ENCODE measurements around the gene MEIS3. TPM values are rescaled to one million over a fixed set of nuclear protein-coding genes. Genes with fewer than 3 reads are reported as not detected.
A peak's percentile ranks its signal among the peaks of the same experiment; 100 is the strongest.

Gene MEIS3
- total and polyA plus RNA-seq, 2 donors from 2014 or later = 3.8 to 7.6 TPM

DNA sequence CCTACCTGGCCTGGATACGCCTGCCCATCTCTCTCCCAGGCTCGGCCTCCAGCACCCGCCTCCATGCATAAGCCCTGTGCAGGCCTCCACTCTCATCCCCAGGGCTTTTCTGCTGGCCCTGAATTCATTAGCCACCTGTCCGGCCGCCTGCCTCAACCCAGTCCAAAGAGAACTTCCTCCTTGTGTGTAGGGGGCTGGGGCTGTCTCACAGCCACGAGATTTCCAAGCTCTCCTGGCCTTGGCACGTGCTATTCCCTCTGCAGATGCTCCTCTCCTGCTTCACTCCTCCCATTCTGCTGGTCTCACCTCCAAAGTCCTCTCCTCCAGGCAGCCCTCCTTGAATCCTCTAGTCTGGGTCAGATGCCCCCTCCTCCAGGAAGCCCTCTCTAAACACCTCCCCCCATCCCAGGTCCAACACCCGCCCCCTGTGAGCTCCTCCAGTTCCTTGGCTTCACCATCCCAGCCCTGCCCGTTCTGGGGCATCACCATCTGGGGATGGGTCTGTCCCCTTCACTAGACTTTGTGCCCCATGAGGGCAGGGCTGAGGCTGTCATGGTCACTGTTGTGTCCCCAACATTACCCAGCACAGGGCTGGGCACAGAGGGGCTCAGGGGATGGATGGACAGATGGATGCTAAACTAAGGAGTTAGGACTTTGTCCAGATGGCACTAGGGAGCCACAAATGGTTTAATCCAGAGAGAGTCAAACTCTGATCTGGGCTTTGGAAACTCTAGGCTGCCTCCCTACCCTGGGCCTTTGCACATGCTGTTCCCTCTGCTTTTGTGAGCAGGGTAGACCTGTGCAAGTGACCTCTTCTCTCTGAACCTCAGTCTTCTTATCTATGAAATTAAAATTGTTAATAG is 14.8 kb downstream of the MEIS3 start:
- TF ChIP-seq, protein P1, sequence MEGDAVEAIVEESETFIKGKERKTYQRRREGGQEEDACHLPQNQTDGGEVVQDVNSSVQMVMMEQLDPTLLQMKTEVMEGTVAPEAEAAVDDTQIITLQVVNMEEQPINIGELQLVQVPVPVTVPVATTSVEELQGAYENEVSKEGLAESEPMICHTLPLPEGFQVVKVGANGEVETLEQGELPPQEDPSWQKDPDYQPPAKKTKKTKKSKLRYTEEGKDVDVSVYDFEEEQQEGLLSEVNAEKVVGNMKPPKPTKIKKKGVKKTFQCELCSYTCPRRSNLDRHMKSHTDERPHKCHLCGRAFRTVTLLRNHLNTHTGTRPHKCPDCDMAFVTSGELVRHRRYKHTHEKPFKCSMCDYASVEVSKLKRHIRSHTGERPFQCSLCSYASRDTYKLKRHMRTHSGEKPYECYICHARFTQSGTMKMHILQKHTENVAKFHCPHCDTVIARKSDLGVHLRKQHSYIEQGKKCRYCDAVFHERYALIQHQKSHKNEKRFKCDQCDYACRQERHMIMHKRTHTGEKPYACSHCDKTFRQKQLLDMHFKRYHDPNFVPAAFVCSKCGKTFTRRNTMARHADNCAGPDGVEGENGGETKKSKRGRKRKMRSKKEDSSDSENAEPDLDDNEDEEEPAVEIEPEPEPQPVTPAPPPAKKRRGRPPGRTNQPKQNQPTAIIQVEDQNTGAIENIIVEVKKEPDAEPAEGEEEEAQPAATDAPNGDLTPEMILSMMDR (IDR thresholded peaks at IDR 0.05; ENCODE audit: borderline replicate concordance, extremely low read depth, insufficient read depth) = no peak
- H3K9me3 ChIP-seq (ENCODE audit: control insufficient read depth in 2 of 3, insufficient read depth in 1 of 3, low read length in 3 of 3) = no peaks in the 10 kb centered on the region
- intact Hi-C loops (cut with DNase I) = no loop called here
- no peaks in the 10 kb centered on the region for H3K4me1 ChIP-seq (ENCODE audit: control insufficient read depth in 2 of 3, insufficient read depth in 2 of 3, low read depth in 1 of 3, low read length in 3 of 3)
- H3K36me3 ChIP-seq (ENCODE audit: control insufficient read depth in 2 of 3, insufficient read depth in 3 of 3, low read length in 3 of 3) = no peaks in the 10 kb centered on the region
- H3K27ac ChIP-seq (ENCODE audit: low read depth in 2 of 2, low read length in 2 of 2) = no peak overlapping the region
- no peak for FAIRE-seq
- H3K27me3 ChIP-seq (ENCODE audit: control insufficient read depth, insufficient read depth, low read length) = no peaks in the 10 kb centered on the region
- DNase-seq = no peak
- H3K4me3 ChIP-seq (ENCODE audit: low read length in 3 of 3) = no peak overlapping the region
- no peak overlapping the region for H3K9ac ChIP-seq (ENCODE audit: low read length in 3 of 3)

GRCh38 chr19:47402504-47402903 is 16.8 kb downstream of the MEIS3 start:
- no peak overlapping the region for H3K9ac ChIP-seq (ENCODE audit: low read length in 3 of 3)
- no peaks in the 10 kb centered on the region for H3K36me3 ChIP-seq (ENCODE audit: control insufficient read depth in 2 of 3, insufficient read depth in 3 of 3, low read length in 3 of 3)
- no peak for DNase-seq
- TF ChIP-seq, protein P1 (IDR thresholded peaks at IDR 0.05; ENCODE audit: borderline replicate concordance, extremely low read depth, insufficient read depth) = no peak
- no peaks in the 10 kb centered on the region for H3K9me3 ChIP-seq (ENCODE audit: control insufficient read depth in 2 of 3, insufficient read depth in 1 of 3, low read length in 3 of 3)
- no peak overlapping the region for H3K27ac ChIP-seq (ENCODE audit: low read depth in 2 of 2, low read length in 2 of 2)
- no peaks in the 10 kb centered on the region for H3K4me1 ChIP-seq (ENCODE audit: control insufficient read depth in 2 of 3, insufficient read depth in 2 of 3, low read depth in 1 of 3, low read length in 3 of 3)
- intact Hi-C loops (cut with DNase I) = no loop called here
- no peak overlapping the region for H3K4me3 ChIP-seq (ENCODE audit: low read length in 3 of 3)
- FAIRE-seq = no peak
- no peaks in the 10 kb centered on the region for H3K27me3 ChIP-seq (ENCODE audit: control insufficient read depth, insufficient read depth, low read length)

- Histone ChIP-seq H3K27ac (ENCODE audit: low read depth in 2 of 2, low read length in 2 of 2) (no peak overlapping the region), H3K27me3 (ENCODE audit: control insufficient read depth, insufficient read depth, low read length) (no peaks in the 10 kb centered on the region), H3K9me3 (ENCODE audit: control insufficient read depth in 2 of 3, insufficient read depth in 1 of 3, low read length in 3 of 3) (no peaks in the 10 kb centered on the region), H3K4me3 (ENCODE audit: low read length in 3 of 3) (no peak overlapping the region), H3K9ac (ENCODE audit: low read length in 3 of 3) (no peak overlapping the region), H3K4me1 (ENCODE audit: control insufficient read depth in 2 of 3, insufficient read depth in 2 of 3, low read depth in 1 of 3, low read length in 3 of 3) (no peaks in the 10 kb centered on the region), H3K36me3 (ENCODE audit: control insufficient read depth in 2 of 3, insufficient read depth in 3 of 3, low read length in 3 of 3) (no peaks in the 10 kb centered on the region)
- DNase-seq (peak in 2 of 5 donors; percentile 24 to 43), FAIRE-seq (no peak)
- intact Hi-C loops (cut with DNase I) = no loop called here
- TF ChIP-seq, protein P1 (IDR thresholded peaks at IDR 0.05; ENCODE audit: borderline replicate concordance, extremely low read depth, insufficient read depth) = no peak
These were observed 20.4 kb downstream of the MEIS3 start for GRCh38 chr19:47398707-47399597.
